ENCODE measurements around the gene GOLGA6L2. TPM values are rescaled to one million over a fixed set of nuclear protein-coding genes. Genes with fewer than 3 reads are reported as not detected.

The GOLGA6L2 gene
- total RNA-seq, result not detected
- polyA plus RNA-seq, result not detected
- 0 to 0.09 (median 0.07) reads per million in 6 experiments for total RNA-seq

DNA sequence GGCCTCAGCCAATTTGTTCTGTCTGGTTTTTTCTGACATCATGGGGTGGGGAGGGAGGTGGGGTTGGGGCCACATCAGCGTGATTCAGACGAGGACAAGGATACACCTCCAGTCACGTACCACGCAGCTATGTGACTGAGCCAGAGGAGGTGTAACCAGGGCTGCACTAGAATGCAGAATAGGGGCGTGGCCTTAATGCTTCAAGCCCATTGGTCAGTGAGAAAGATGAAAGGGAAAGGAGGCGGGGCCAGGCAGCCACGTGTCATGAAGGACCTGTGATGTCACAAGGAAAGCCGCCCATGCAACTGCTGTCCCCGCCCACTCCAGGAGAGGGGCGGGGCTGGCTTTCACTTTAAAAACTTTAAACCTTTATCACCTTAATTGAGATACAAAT lies at the start of gene GOLGA6L2:
Gene GOLGA6L2, minus strand, starts transcription at position 137 of the 394 bp plus-strand sequence. Its CDS starts 62 bp downstream, at position 75.
- ATAC-seq (no peak), DNase-seq (no peak)
- H3K4me1 Mint-ChIP-seq, result peaks cover 0 to 5% (median 0%) of the 10 kb centered on the region in 4 donors
- H3K36me3 Mint-ChIP-seq, result no peaks in the 10 kb centered on the region
- H3K27ac Mint-ChIP-seq, result no peak within 1 kb of the TSS
- POLR2A ChIA-PET, result no interaction called here
- peaks cover 0 to 6% (median 0%) of the 10 kb centered on the region in 9 donors for H3K9me3 Mint-ChIP-seq
- no peak within 1 kb of the TSS for H3K4me3 Mint-ChIP-seq
- H3K27me3 Mint-ChIP-seq, result peaks cover 0 to 14% (median 5%) of the 10 kb centered on the region in 5 donors

GRCh38 chr15:23484870-23485269 lies 37.8 kb upstream of the GOLGA6L2 start:
- POLR2A ChIA-PET, result no interaction called here
- Mint-ChIP-seq H3K36me3 (no peaks in the 10 kb centered on the region), H3K4me3 (no peak overlapping the region), H3K9me3 (no peaks in the 10 kb centered on the region), H3K27me3 (peaks cover 0 to 27% (median 6%) of the 10 kb centered on the region in 5 donors), H3K27ac (no peak overlapping the region), H3K4me1 (peaks cover 0 to 7% (median 4%) of the 10 kb centered on the region in 4 donors)
- DNase-seq (no peak), ATAC-seq (no peak)

GRCh38 chr15:23483821-23484299 lies 36.8 kb upstream of the GOLGA6L2 start:
- no peaks in the 10 kb centered on the region for H3K9me3 Mint-ChIP-seq
- no peak for ATAC-seq
- H3K27me3 Mint-ChIP-seq, result peaks cover 0 to 27% (median 6%) of the 10 kb centered on the region in 5 donors
- no peak overlapping the region for H3K4me3 Mint-ChIP-seq
- POLR2A ChIA-PET, result no interaction called here
- H3K36me3 Mint-ChIP-seq, result no peaks in the 10 kb centered on the region
- H3K4me1 Mint-ChIP-seq, result peaks cover 0 to 7% (median 4%) of the 10 kb centered on the region in 4 donors
- no peak for DNase-seq
- no peak overlapping the region for H3K27ac Mint-ChIP-seq

- ATAC-seq (no peak), DNase-seq (no peak)
- H3K4me3 Mint-ChIP-seq, result peak overlapping the region in 1 of 10 donors; percentile 37
- H3K9me3 Mint-ChIP-seq, result peaks cover 0 to 2% (median 0%) of the 10 kb centered on the region in 9 donors
- H3K4me1 Mint-ChIP-seq, result peaks cover 0 to 7% (median 4%) of the 10 kb centered on the region in 4 donors
- POLR2A ChIA-PET, result no interaction called here
- peaks cover 0 to 27% (median 8%) of the 10 kb centered on the region in 5 donors for H3K27me3 Mint-ChIP-seq
- H3K36me3 Mint-ChIP-seq, result no peaks in the 10 kb centered on the region
- H3K27ac Mint-ChIP-seq, result no peak overlapping the region
These were observed 35.9 kb upstream of the GOLGA6L2 start for GRCh38 chr15:23482764-23483489.

DNA sequence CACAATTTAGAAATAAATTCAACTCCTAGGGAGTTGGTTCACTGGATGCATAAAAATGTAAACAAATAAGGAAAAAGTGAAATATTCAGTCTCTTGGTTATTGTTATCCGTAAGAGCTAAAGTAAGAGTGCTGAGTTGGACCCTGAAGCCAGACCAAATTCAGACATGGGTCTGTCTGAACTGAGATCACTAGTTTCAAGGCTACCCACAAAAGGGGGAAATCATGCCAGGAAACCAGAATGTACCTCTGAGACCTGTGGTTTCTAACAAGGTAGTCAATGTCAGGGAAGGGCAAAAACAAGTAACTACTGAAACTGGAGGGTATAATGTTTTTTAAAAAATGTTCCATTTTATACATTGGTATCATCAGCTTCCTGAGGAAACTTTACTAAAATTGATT lies 35.2 kb upstream of the GOLGA6L2 start:
- Mint-ChIP-seq H3K27me3 (peaks cover 0 to 27% (median 6%) of the 10 kb centered on the region in 5 donors), H3K36me3 (no peaks in the 10 kb centered on the region), H3K4me1 (peaks cover 0 to 7% (median 4%) of the 10 kb centered on the region in 4 donors), H3K27ac (no peak overlapping the region), H3K9me3 (peaks cover 0 to 2% (median 0%) of the 10 kb centered on the region in 9 donors), H3K4me3 (peak overlapping the region in 2 of 10 donors; percentile 15 to 37)
- POLR2A ChIA-PET, result no interaction called here
- no peak for DNase-seq
- ATAC-seq, result no peak

GRCh38 chr15:23477920-23478319 lies 30.9 kb upstream of the GOLGA6L2 start:
- Mint-ChIP-seq H3K36me3 (no peaks in the 10 kb centered on the region), H3K4me3 (no peak overlapping the region), H3K4me1 (peaks cover 0 to 7% (median 3%) of the 10 kb centered on the region in 4 donors), H3K27me3 (peaks cover 0 to 9% (median 2%) of the 10 kb centered on the region in 5 donors), H3K9me3 (peaks cover 0 to 2% (median 0%) of the 10 kb centered on the region in 9 donors), H3K27ac (no peak overlapping the region)
- no peak for ATAC-seq
- no peak for DNase-seq
- POLR2A ChIA-PET, result no interaction called here

- Mint-ChIP-seq H3K36me3 (no peaks in the 10 kb centered on the region), H3K4me1 (no peaks in the 10 kb centered on the region), H3K9me3 (peaks cover 0 to 2% (median 0%) of the 10 kb centered on the region in 9 donors), H3K27ac (no peak overlapping the region), H3K4me3 (no peak overlapping the region), H3K27me3 (peaks cover 0 to 3% (median 0%) of the 10 kb centered on the region in 5 donors)
- no peak for DNase-seq
- POLR2A ChIA-PET, result no interaction called here
- ATAC-seq, result no peak
These were observed 25.6 kb upstream of the GOLGA6L2 start for GRCh38 chr15:23472678-23473077.

- Mint-ChIP-seq H3K4me3 (no peak overlapping the region), H3K4me1 (no peaks in the 10 kb centered on the region), H3K27ac (peak overlapping the region in 1 of 10 donors; percentile 10), H3K36me3 (no peaks in the 10 kb centered on the region), H3K9me3 (peaks cover 0 to 2% (median 0%) of the 10 kb centered on the region in 9 donors), H3K27me3 (peaks cover 0 to 7% (median 1%) of the 10 kb centered on the region in 5 donors)
- ATAC-seq (no peak), DNase-seq (no peak)
- POLR2A ChIA-PET, result no interaction called here
These were observed 25.0 kb upstream of the GOLGA6L2 start for GRCh38 chr15:23472033-23472432.

DNA sequence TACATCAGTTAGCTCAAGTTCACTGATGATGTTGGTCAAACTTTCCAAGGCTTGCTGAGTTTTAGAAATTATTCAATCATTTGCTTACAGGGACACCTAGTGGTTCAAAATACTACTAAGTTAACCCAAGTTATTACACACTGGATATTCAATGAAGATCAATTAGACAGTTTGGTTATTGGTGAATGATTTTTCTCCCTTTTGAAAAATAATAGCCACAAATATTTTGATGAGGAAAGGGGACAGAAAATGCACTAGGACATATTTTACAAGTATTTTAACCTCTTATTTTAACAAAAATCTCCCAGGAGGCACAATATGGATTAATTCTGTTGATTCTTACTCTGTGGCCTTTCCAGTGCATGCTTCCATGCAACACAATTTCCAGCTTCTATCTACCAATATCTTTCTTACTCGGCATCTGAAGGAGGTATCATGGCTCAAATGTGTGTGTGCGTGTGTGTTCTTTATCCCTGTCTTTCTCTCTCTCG lies 20.1 kb upstream of the GOLGA6L2 start:
- Mint-ChIP-seq H3K4me1 (no peaks in the 10 kb centered on the region), H3K27ac (no peak overlapping the region), H3K9me3 (no peaks in the 10 kb centered on the region), H3K36me3 (no peaks in the 10 kb centered on the region), H3K27me3 (peaks cover 4 to 13% (median 6%) of the 10 kb centered on the region in 5 donors), H3K4me3 (no peak overlapping the region)
- POLR2A ChIA-PET, result no interaction called here
- ATAC-seq (no peak), DNase-seq (no peak)

DNA sequence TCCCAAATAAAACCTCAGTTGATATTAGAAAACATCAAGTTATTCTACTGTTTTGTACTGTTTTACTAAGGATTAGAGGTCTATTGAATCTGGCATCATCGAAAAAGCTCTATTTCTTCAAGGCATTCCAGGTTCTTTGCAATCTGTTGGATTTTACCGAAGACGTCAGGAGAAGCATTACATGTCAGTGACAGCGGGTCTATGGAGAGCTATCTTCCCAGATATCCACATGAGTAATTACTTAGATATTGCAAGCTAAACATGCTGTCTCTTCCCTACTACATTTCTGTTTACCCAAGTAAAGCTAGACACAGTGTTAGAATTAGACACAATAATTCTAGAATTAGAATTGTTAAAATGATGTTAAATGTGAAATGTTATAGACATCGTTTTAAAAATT lies 10.8 kb upstream of the GOLGA6L2 start:
- POLR2A ChIA-PET, result no interaction called here
- ATAC-seq (no peak), DNase-seq (no peak)
- Mint-ChIP-seq H3K9me3 (peaks cover 0 to 4% (median 0%) of the 10 kb centered on the region in 9 donors), H3K4me1 (no peaks in the 10 kb centered on the region), H3K36me3 (no peaks in the 10 kb centered on the region), H3K4me3 (no peak overlapping the region), H3K27ac (no peak overlapping the region), H3K27me3 (peaks cover 0 to 5% (median 0%) of the 10 kb centered on the region in 5 donors)

- peaks cover 0 to 5% (median 0%) of the 10 kb centered on the region in 4 donors for H3K4me1 Mint-ChIP-seq
- H3K36me3 Mint-ChIP-seq, result no peaks in the 10 kb centered on the region
- no peak for ATAC-seq
- H3K27ac Mint-ChIP-seq, result no peak overlapping the region
- no peak overlapping the region for H3K4me3 Mint-ChIP-seq
- peaks cover 0 to 6% (median 0%) of the 10 kb centered on the region in 9 donors for H3K9me3 Mint-ChIP-seq
- no peak for DNase-seq
- POLR2A ChIA-PET, result no interaction called here
- H3K27me3 Mint-ChIP-seq, result peaks cover 0 to 18% (median 5%) of the 10 kb centered on the region in 5 donors
These were observed 582 bp downstream of the GOLGA6L2 start for GRCh38 chr15:23446215-23447106.

DNA sequence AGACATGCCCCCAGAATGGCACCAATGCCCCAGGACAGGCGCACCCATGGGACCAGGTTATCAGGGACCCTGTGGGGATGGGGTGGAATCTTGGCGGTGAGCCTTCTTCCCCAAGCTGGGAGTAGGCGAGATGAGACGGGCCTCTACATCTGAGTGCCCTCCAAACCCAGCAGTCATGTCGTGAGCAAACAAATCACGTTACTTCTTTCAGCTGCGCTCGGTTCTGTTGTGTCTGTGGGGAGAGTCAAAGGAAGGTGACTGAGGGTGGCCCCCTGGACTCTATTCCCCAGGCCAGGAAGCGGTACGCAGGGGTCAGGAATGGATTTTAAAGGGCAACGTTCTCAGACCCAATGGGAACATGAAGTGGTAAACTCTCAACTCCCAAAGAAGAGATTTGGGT lies 2.8 kb downstream of the GOLGA6L2 start:
- H3K36me3 Mint-ChIP-seq, result no peaks in the 10 kb centered on the region
- peaks cover 0 to 18% (median 5%) of the 10 kb centered on the region in 5 donors for H3K27me3 Mint-ChIP-seq
- no peak for DNase-seq
- H3K4me1 Mint-ChIP-seq, result peaks cover 0 to 5% (median 0%) of the 10 kb centered on the region in 4 donors
- POLR2A ChIA-PET, result no interaction called here
- H3K4me3 Mint-ChIP-seq, result no peak overlapping the region
- ATAC-seq, result no peak
- H3K27ac Mint-ChIP-seq, result no peak overlapping the region
- H3K9me3 Mint-ChIP-seq, result peaks cover 0 to 6% (median 0%) of the 10 kb centered on the region in 9 donors
